ENCODE measurements around the gene NDUFAB1. TPM values are rescaled to one million over a fixed set of nuclear protein-coding genes. Genes with fewer than 3 reads are reported as not detected.
A peak's percentile ranks its signal among the peaks of the same experiment; 100 is the strongest.
"Not testable (repeated sequence)": the region's sequence is repeated elsewhere in the genome, so short reads cannot be mapped to it uniquely, and the experiment has no call there.

The NDUFAB1 gene
- total RNA-seq, result 10 to 100 TPM; 56.1 to 61.0 TPM
- long read RNA-seq, donor 1, transcript NDUFAB1-201 (5 exons, 717 nt), result major isoform, 13 of 13 reads
- long read RNA-seq, donor 1, partial matches to known transcripts, result 0 of 13 reads
- long read RNA-seq, donor 1, other reads (novel, unspliced or antisense), result 0 of 13 reads
- long read RNA-seq, donor 2, transcript NDUFAB1-201 (5 exons, 717 nt), result major isoform, 16 of 17 reads
- long read RNA-seq, donor 2, partial matches to known transcripts, result 0 of 17 reads
- long read RNA-seq, donor 2, other reads (novel, unspliced or antisense), result 1 of 17 reads

DNA sequence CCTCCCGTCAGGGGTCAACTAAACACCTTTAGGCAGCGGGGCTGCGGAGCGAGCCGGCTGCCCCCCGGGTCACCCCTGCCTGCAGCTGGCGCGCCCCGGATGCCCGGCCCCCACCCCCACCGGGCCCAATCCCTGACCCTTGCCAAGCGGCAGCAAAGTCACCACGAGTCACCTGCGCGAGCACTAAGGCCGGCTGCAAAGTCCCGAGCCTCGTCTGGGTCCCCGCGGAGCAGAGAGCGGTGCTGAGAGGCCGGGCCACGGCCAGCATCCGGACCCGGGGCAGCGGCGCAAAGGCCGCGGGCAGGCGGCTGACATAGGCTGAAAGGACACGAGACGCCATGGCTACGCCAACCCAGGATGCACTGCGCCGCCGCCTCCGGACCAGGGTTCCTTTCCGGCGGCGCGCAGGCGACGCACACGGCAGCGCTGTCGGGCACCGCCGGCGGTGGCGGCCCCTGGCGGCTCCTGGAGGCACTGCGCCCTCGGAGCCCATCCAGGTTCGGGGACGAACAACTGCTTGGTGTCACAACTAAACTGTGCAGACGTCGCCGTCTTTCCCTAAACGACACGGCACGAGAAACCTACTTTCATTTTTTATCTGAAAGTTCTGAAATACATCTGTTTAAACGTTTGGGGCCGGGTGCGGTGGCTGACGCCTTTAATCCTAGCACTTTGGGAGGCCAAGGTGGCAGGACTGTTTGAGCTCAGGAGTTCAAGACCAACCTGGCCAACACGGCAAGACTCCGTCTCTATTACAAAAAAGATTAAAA lies at the start of gene NDUFAB1:
NDUFAB1 (minus strand) TSS at position 366 of the 770 bp plus-strand sequence; CDS start at position 340, 26 bp downstream.
- peak; percentile 97 for DNase-seq (ENCODE audit: low spot score)
- intact Hi-C loops (cut with DNase I), result no loop called here

DNA sequence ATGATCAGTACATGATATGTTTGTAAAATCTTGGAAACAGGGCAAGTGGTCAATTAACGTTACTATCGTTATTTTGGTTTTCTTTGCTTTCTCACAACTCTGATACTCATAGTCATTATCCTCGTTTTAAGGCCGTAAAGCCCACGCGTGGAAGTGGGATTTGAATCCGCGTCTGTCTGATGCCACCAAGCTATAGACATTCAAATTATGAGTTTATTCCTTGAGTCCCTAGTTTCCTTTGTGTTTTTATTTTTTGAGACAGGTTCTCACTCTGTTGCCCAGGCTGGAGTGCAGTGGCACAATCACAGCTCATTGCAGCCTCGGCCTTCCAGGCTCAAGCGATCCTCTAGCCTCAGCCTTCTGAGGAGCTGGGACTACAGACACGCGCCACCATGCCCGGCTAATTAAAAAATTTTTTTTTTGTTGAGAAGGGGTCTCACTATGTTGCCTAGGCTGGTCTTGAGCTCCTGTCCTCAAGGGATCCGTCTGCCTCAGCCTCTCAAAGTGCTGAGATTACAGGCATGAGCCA lies 46.2 kb upstream of the NDUFAB1 start:
- DNase-seq (ENCODE audit: low spot score), result no peak
- intact Hi-C loops (cut with DNase I), result no loop called here

DNA sequence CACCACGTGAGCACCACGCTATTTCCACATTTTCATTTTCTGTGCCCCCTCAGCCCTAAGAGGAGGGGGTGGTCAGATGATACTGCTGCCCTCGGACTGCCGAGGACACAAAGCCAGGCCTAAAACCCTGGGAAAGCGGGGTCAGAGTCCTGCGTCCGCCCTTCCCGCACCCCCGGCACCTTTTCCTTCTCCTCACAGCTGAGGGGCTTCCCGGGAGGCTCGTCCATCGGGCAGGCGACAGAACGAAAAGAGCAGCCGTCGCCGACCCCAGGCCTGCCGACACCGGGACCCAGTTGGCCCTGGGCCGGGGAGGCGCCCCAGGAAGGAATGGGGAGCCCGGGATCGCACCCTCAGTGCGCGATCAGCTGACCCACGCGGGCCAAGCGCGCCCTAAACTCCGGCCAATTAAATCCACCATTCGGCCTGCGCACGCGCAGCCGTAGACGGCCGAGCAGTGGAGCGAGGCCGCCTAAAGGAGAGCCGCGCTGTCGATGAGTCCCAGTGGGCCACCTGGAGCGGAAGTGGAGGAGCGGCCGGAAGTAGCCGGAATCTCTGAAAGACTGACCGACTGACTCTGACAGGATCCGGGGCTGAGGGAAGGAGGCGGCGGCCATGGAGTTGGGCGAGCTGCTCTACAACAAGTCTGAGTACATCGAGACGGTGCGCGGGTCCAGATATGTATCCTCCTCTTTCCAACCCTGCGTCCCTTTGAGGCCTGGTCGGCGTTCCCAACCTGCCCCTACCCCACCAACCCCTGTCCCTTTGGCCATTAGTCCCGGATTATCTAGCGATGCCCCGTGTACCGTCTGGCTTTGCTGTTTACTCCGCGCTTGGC lies 45.0 kb upstream of the NDUFAB1 start, which contains the start of the genes DCTN5 and PALB2:
DCTN5 (plus strand) TSS at position 536 of the 835 bp plus-strand sequence; CDS start at position 613, 77 bp downstream.
PALB2 (minus strand) TSS at position 380 of the 835 bp plus-strand sequence; CDS start at position 227, 153 bp downstream.
- intact Hi-C loops (cut with DNase I), result no loop called here
- peak; percentile 98 for DNase-seq (ENCODE audit: low spot score)

DNA sequence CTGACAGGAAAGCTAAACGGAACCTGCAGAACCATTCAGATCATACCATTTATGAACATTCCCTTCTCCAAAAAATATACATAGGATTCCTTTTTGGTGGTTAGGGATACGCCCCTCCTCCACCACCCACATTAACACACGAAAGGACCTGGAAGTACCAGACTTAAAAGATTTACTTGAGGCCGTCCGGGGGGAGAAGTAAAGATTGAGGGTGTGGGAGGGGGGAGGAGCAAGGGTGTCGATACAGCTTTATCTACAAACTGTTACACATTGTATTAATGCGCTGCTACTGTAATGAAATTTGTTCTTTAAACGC lies 44.5 kb upstream of the NDUFAB1 start:
- intact Hi-C loops (cut with DNase I), result no loop called here
- DNase-seq (ENCODE audit: low spot score), result no peak

DNA sequence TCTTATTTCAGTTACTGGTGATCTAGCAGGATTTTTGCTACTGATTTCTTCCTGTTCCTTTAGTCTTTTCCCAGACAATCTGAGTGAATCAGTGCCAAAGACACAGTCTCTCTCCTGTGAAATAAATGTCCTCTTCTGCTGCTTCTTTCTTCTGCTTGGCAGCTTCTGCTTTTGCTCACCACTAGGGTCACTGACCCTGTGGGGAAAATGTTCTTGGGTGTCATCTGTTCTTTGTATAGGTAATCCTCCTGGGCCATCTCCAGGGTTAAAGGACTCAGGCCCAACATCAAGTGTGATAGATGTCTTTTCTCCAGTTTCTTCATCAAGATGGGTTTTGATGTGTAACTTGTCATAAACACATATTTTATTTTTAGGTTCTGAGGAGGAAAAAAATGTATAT lies 39.8 kb upstream of the NDUFAB1 start:
- intact Hi-C loops (cut with DNase I), result no loop called here

DNA sequence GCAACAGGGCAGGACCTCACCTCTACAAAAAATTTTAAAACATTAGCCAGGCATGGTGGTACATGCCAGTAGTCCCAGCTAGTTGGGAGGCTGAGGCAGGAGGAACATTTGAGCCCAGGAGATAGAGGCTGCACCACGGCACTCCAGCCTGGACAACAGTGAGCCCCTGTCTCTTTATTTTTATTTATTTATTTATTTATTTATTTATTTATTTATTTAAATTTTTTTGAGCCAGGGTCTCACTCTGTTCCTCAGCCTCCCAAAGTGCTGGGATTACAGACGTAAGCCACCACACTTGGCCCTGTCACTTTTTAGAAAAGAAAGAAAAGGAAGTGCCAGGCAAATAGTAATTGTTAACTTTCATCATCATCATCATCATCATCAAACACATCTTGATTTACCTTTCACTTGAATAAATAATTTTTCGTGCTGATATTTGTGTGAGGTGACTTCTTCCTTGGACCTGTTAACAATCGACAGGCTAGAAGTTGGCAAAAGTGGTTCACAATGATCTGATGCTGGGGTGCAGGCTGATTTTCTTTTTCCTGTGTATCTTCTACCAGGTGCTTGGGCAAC lies 38.4 kb upstream of the NDUFAB1 start:
- intact Hi-C loops (cut with DNase I), result no loop called here
- DNase-seq (ENCODE audit: low spot score), result no peak

More for the DNA sequence above, 39.8 kb upstream of the NDUFAB1 start:
- DNase-seq (ENCODE audit: low spot score), result no peak

DNA sequence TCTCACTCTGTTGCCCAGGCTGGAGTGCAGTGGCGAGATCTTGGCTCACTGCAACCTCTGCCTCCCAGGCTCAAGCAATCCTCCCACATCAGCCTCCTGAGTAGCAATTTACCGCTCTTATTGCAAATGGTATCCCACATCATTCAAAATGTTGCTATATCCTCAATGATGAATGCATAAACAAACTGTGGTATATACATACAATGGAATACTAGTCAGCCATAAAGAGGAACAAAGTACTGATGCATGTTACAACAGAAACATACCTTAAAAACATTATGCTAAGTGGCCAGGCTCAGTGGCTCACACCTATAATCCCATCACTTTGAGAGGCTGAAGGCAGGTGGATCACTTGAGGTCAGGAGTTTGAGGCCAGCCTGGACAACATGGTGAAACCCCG lies 35.8 kb upstream of the NDUFAB1 start:
- intact Hi-C loops (cut with DNase I); DNase-seq (ENCODE audit: low spot score): not testable (repeated sequence)

DNA sequence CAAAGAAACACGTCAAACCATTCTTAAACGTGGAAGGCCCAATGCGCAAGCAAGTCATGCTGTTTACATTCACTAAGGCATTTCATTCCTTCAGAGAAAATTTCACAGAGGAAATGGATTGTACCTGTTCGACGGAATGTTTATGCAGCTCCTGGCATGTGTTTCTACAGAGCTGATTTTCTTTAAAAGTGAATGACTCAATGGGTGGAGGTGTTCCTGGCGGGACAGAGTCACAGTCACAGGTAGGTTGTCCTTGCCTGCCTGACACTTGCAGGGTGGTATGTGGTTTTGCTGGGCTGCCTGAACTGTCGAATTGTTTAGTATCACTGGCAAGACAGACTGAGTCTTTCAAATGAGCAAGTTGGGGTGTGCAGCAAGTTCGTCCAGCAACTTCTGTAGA lies 33.4 kb upstream of the NDUFAB1 start:
- DNase-seq (ENCODE audit: low spot score), result no peak
- intact Hi-C loops (cut with DNase I), result no loop called here

DNA sequence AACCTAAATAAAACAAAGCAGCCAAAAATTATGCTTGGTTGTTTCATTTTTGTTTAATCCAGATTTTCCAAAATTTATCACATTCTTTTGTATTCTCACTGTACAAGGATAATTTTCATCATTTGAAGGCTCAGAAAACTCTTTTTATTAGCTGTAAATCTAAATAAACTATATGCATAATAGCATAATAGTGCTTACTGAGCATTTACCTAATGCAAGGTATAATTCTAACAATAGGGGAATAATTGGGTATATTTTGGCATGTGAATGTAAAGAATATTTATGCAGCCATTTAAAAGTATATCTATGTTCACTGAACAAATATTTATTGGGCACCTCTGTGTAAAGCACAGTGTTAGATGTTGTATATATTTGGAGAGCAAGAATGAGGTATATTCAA lies 28.0 kb upstream of the NDUFAB1 start:
- DNase-seq (ENCODE audit: low spot score), result no peak
- intact Hi-C loops (cut with DNase I), result no loop called here

DNA sequence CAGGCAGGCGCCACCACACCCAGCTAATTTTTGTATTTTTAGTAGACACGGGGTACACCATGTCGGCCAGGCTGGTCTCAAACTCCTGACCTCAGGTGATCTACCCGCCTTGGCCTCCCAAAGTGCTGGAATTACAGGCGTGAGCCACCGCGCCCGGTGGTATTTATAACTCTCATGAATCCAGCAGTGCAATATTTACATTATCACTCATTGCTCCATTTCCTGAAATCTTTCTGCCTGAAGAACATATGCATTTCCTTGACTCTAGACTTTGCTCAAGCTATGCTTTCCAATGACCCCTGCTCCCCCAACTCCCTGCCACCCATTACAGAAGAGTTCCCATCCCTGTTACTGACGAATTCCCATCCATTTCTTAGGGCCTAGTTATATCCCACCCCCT lies 19.7 kb upstream of the NDUFAB1 start:
- DNase-seq (ENCODE audit: low spot score), result no peak
- intact Hi-C loops (cut with DNase I), result no loop called here

DNA sequence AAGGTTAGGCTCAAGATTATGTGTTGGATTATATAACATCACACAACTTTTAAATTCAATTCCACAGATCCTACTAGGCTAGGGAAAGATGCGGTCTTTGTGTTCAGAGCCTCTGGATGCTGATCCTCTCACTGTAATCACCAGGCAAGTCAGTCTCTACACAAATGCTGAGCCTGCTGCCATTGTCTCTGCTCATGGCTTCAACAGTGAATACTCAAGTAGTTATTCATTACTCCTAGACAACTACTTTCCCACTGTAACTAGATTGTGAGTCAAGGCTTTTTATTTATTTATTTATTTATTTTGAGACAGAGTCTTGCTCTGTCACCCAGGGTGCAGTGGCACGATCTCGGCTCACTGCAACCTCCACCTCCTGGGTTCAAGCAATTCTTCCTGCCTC lies 15.8 kb upstream of the NDUFAB1 start:
- intact Hi-C loops (cut with DNase I), result no loop called here
- DNase-seq (ENCODE audit: low spot score), result no peak

DNA sequence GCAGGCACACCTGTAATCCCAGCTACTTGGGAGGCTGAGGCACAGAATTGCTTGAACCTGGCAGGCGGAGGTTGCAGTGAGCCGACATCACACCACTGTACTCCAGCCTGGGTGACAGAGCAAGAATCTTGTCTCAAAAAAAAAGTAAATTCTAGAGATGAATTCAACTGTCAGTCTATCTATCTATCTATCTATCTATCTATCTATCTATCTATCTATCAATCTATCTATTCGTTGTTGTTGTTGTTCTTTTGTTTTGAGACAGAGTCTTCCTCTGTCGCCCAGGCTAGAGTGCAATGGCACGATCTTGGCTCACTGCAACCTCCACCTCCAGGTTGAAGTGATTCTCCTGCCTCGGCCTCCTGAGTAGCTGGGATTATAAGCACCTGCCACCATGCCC lies 14.8 kb upstream of the NDUFAB1 start:
- intact Hi-C loops (cut with DNase I); DNase-seq (ENCODE audit: low spot score): not testable (repeated sequence)

DNA sequence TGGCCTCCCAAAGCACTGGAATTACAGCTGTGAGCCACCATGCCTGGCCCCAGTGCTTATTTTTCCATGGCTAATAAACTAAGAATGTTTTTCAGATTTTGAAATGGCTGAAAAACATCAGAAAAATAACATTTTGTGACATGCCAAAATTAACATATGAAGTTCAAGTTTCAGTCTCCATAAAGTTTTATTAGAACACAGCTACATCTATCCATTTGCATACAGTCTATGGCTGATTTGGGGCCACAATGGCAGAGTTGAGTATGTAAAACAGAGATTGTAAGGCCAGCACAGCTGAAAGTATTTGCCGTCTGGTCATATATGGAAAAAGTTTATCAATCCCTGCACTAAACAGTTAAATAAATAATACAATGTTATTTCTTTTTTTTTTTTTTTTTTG lies 13.8 kb upstream of the NDUFAB1 start:
- no peak for DNase-seq (ENCODE audit: low spot score)
- intact Hi-C loops (cut with DNase I), result no loop called here

DNA sequence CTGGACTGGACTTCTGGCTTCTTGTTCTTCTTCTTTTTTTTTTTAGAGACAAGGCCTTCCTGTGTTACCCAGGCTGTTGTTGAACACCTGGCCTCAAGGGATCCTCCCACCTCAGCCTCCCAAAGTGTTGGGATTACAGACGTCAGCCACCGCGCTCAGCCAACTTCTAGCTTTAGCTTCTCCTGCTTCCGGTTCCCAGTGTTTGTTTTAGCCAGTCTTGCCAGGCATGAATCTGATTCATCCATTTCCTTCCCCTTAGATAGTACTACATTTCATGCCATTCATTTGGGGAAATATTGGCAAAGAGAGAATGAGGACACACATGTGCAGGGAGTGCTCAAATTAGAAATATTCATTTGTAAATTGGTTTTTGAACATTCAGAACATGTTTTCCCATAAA lies 12.1 kb upstream of the NDUFAB1 start:
- intact Hi-C loops (cut with DNase I), result no loop called here
- DNase-seq (ENCODE audit: low spot score), result no peak

DNA sequence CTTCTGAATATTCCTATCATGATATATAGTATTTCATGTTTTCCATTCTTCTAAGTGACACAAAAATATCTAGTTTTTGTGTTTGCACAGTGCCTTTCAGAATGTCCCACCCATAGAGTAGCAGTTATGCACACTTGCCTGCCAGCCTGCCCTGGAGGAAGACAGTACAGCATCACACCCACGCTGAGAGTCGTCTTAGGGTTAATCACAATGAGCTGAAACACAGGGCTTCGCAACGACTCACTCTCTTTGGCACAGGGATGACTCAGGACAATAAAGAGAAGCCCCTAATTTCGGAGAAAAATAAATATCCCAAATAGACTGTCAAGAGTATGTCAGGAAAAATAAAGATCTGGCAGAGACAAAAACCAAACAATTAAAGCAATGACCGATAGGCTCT lies 11.6 kb upstream of the NDUFAB1 start:
- no peak for DNase-seq (ENCODE audit: low spot score)

DNA sequence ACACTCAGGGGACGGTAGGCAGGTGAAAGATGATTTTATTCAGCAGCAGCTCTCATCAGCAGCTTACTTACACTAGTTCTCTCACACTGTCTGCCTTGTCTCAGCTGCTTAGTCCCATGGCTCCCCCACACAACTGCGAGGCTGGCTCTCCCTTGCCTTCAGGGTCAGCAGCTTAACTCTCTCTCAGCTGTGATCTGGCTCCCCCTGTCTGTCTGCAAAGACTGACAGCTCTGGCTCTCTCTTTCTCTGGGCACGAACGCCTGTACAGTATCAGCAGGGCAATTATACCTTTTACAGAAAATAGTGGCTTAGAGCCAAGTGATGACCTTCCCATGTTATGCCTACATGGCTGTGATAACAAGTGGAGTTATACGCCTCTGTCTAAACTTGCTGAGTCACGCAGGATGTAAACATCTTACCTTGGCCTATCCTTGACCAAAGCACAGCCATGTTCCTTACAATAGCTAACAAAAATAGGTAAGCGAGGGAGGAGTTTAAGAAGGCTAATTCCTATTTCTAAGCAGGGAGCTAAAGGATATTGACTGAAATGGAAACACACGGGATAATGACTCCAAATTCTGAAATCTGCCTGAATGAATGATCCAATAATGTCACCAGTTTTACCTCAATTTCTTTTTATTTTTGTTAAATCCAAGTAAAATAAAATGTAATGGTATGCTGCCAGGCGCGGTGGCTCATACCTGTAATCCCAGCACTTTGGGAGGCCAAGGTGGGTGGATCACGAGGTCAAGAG lies 1.1 kb upstream of the NDUFAB1 start:
- DNase-seq (ENCODE audit: low spot score), result peak; percentile 50
- intact Hi-C loops (cut with DNase I), result no loop called here

More for the DNA sequence above, 11.6 kb upstream of the NDUFAB1 start:
- intact Hi-C loops (cut with DNase I), result no loop called here

DNA sequence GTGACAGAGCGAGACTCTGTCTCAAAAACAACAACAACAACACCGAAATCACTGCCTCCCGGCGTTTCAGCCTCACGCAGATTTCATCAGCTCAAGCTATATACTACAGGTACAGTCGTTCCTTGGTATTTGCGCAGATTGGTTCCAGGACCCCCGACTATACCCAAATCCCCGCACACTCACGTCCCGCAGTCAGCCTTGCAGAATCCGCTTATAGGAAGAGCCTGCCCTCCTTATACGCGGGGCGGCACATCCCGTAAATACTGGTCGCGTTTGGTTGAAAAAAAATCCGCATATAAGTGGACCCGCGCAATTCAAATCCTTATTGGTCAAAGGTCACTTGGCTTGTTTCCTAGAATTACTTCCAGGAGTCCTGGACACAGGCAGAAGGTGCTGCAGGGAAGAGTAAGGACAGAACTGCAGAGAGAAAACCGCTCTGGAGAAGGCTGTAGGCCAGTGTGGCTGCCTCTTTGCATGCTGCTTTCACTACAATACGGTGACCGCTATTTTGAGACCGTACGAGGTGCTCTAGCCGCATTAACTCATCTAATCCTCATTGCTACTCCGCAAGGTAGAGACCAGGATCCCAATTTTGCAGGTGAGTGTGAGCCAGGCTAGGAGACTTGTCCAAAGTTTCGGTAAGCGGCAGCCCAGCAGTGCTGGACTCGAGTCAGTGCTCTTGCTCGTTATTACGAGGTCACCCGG lies 718 bp downstream of the NDUFAB1 start:
- intact Hi-C loops (cut with DNase I), result no loop called here
- DNase-seq (ENCODE audit: low spot score), result no peak

DNA sequence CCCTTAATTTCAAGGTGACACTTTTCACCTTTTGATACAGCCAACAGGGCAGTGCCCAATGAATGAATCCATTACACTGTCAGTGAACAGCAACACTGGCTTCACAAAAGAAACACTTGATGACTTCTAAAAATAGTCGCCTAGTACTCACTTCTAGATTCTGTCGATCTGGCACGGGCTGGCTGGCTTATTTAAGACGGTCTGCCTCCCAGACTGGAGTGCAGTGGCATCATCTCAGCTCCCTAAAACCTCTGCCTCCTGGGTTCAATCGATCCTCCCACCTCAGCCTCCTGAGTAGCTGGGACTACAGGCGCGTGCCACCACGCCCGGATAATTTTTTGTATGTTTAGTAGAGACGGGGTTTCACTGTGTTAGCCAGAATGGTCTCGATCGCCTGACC lies 1.9 kb downstream of the NDUFAB1 start:
- DNase-seq (ENCODE audit: low spot score), result peak; percentile 50
- intact Hi-C loops (cut with DNase I), result no loop called here
